Pancreas (tissue), 10 donors: ENCODE measurements around the gene MTHFSD. TPM values are rescaled to one million over a fixed set of nuclear protein-coding genes. Genes with fewer than 3 reads are reported as not detected.

Source experiments
- ATAC-seq, 4 donors: fragments of 200-7000 bp; cut with Tn5 transposase; one replicate each; pipeline versions ENCODE4 v1.8.0 to v1.9.1; 2020; ENCODE audit warnings: mild to moderate bottlenecking in 4 of 4, moderate library complexity in 4 of 4
- DNase-seq, 6 donors: peaks; one replicate each; pipeline ENCODE4 v3.0.0-alpha.2; 2020
- FAIRE-seq: peaks from 2 replicates; lab custom pipeline; 2012; peaks lifted over from hg19 to GRCh38; lab: Jason Lieb, UNC
- H3K27ac ChIP-seq, 4 donors: fragments of 200-600 bp; sonication (generic); 1 replicate in 3 of 4; 2 replicates in 1 of 4; pipeline versions ENCODE4 v1.5.0 to v1.8.0; 2020
- H3K27me3 ChIP-seq, 4 donors: fragments of 200-600 bp; one replicate each; pipeline ENCODE4 v1.8.0; 2021
- H3K36me3 ChIP-seq, 3 donors: fragments of 200-600 bp; sonication (generic) in 1 of 3; one replicate each; pipeline versions ENCODE4 v1.5.0 to v1.8.0; 2020 to 2021
- H3K4me1 ChIP-seq, 3 donors: fragments of 200-600 bp; one replicate each; pipeline ENCODE4 v1.8.0; 2021
- H3K4me3 ChIP-seq, 4 donors: fragments of 200-600 bp; sonication (generic) in 2 of 4; one replicate each; pipeline versions ENCODE4 v1.5.0 to v1.8.0; 2020 to 2021
- H3K9me3 ChIP-seq, 4 donors: fragments of 200-600 bp; one replicate each; pipeline ENCODE4 v1.8.0; 2021
- CTCF ChIP-seq, 4 donors: fragments of 200-600 bp; sonication (generic) in 3 of 4; IDR thresholded peaks; one replicate each; pipeline versions ENCODE4 v1.5.0 to v1.8.0; 2021; ENCODE audit warnings: antibody characterized with exemption in 4 of 4
- WGBS, 2 donors: extraction: QIAGEN DNeasy Blood & Tissue Kit; methylation state at CpG; one replicate each; pipeline ENCODE4 v1.1.7; 2013; 5-methylcytosine and 5-hydroxymethylcytosine counted together
- intact Hi-C, 3 donors: fragments of 100-400 bp; cut with DNase I; formaldehyde crosslinking; loops; one replicate each; pipeline versions ENCODE4 v1.11.1 to v1.14.2; 2022
- polyA plus RNA-seq, 2 donors: library from polyadenylated mRNA; stranded (reverse); fragments of 200-250 nt; gene quantifications; one replicate each; pipeline ENCODE4 v1.2.3, GENCODE V29; 2013
- total RNA-seq, 6 donors: library from RNA; stranded (reverse); fragmentation: NEBNext Ultra II Directional in 4 of 6; extraction: Animal tissue kit (Norgen Biotek cat#: 25700) in 4 of 6; gene quantifications; one replicate each; pipeline versions ENCODE4 v1.2.1 to v1.2.4, GENCODE V29; 2021 to 2023
- donor health status: healthy with polysubstance abuse.
- donor health status: DM: no; HTN: no; CAD: no; lungs with moderate emphysema.
- donor health status: DM: no; HTN: no; CAD: no.
- donor health status: control.
- donor health status: control.
- donor health status: Bipolar disorder and iron deficiency.
- donor health status: DM: yes; HTN: yes; CAD: no.
- donor health status: DM: no; HTN: no; CAD: no.
- donor health status: DM: no; HTN: no; CAD: no.
- donor health status: DM: yes; HTN: yes; CAD: no.

Gene MTHFSD
- total and polyA plus RNA-seq, 8 donors, result 7.3 to 17.6 (median 10.4) TPM

GRCh38 chr16:86575754-86576557 is 20.9 kb upstream of the MTHFSD start:
- Histone ChIP-seq H3K27ac (no peak overlapping the region), H3K4me3 (peak overlapping the region in 2 of 4 donors; percentile 22 to 36), H3K36me3 (no peaks in the 10 kb centered on the region), H3K9me3 (no peaks in the 10 kb centered on the region), H3K4me1 (peaks cover 0 to 7% (median 0%) of the 10 kb centered on the region in 3 donors), H3K27me3 (peaks cover 0 to 56% (median 8%) of the 10 kb centered on the region in 4 donors)
- no peak for FAIRE-seq
- intact Hi-C loops, result loop anchor here in 2 of 3 donors (10.0 kb wide), 2 partner anchors 479 to 499 kb away; no protein-coding TSS in a partner anchor
- peak; percentile 79 to 94 (median 87) for ATAC-seq
- DNase-seq, result peak; percentile 40 to 79 (median 62)
- WGBS, 2 donors, result 1 to 2% methylated on average over 53 to 54 of the region's 54 CpGs
- peak in 2 of 4 donors; percentile 11 to 14 for TF ChIP-seq CTCF (IDR thresholded peaks at IDR 0.05)

DNA sequence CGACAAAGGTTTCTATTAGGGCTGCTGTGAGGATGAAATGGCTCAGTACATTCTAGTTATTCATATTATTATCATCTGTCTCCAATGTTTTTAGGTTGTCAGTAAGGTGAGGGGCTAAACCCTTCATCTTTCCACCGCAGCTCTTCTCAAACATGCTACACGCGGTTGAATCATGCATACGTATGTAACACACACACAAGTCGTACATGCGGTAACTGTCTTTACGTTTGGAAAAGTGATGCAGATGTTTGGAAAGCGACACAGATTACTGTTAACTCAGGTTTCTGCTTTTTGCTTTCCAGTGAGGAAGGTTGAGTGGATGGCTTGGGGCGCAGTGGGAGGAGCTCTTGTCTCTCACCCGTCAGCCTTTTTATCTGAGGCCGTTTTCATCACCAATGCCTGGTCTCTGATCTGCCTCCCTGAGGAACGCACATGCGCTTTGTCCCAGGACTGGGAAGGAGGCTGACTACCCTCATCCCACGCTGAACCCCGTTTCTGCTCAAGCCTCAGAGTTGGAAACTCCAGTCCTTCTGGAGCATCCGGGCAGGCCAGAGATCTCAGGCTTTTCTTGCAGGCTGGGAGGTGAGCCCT is 20.2 kb upstream of the MTHFSD start:
- peak overlapping the region in 2 of 4 donors; percentile 22 to 36 for H3K4me3 ChIP-seq
- H3K27ac ChIP-seq, result no peak overlapping the region
- peaks cover 0 to 48% (median 8%) of the 10 kb centered on the region in 4 donors for H3K27me3 ChIP-seq
- H3K4me1 ChIP-seq, result peaks cover 0 to 7% (median 0%) of the 10 kb centered on the region in 3 donors
- intact Hi-C loops, result loop anchor here in 2 of 3 donors (10.0 kb wide), 2 partner anchors 480 to 500 kb away; no protein-coding TSS in a partner anchor
- 36 to 37% methylated on average over 17 of the region's 17 CpGs for WGBS, 2 donors
- DNase-seq (no peak), ATAC-seq (no peak), FAIRE-seq (no peak)
- no peak for TF ChIP-seq CTCF (IDR thresholded peaks at IDR 0.05)
- no peaks in the 10 kb centered on the region for H3K36me3 ChIP-seq
- H3K9me3 ChIP-seq, result no peaks in the 10 kb centered on the region

GRCh38 chr16:86574646-86575045 is 19.6 kb upstream of the MTHFSD start:
- intact Hi-C loops, result loop anchor here in 2 of 3 donors (10.0 kb wide), 2 partner anchors 480 to 500 kb away; no protein-coding TSS in a partner anchor
- H3K4me3 ChIP-seq, result no peak overlapping the region
- no peak for FAIRE-seq
- H3K4me1 ChIP-seq, result peaks cover 0 to 7% (median 0%) of the 10 kb centered on the region in 3 donors
- no peak for DNase-seq
- H3K27ac ChIP-seq, result no peak overlapping the region
- WGBS, 2 donors, result 29 to 36% methylated on average over 4 of the region's 4 CpGs
- TF ChIP-seq CTCF (IDR thresholded peaks at IDR 0.05), result no peak
- H3K27me3 ChIP-seq, result peaks cover 0 to 43% (median 8%) of the 10 kb centered on the region in 4 donors
- H3K36me3 ChIP-seq, result no peaks in the 10 kb centered on the region
- H3K9me3 ChIP-seq, result no peaks in the 10 kb centered on the region
- ATAC-seq, result no peak

GRCh38 chr16:86573646-86574508 is 18.8 kb upstream of the MTHFSD start:
- Histone ChIP-seq H3K9me3 (no peaks in the 10 kb centered on the region), H3K4me3 (no peak overlapping the region), H3K27ac (no peak overlapping the region), H3K36me3 (no peaks in the 10 kb centered on the region), H3K27me3 (peaks cover 0 to 44% (median 9%) of the 10 kb centered on the region in 4 donors), H3K4me1 (peaks cover 0 to 7% (median 0%) of the 10 kb centered on the region in 3 donors)
- no peak for TF ChIP-seq CTCF (IDR thresholded peaks at IDR 0.05)
- ATAC-seq, result no peak
- FAIRE-seq, result no peak
- no peak for DNase-seq
- intact Hi-C loops, result loop anchor here in 2 of 3 donors (10.0 kb wide), 2 partner anchors 481 to 501 kb away; no protein-coding TSS in a partner anchor
- WGBS, 2 donors, result 32 to 37% methylated on average over 13 of the region's 13 CpGs
